ENCODE measurements around the gene IL11.

Gene IL11

DNA sequence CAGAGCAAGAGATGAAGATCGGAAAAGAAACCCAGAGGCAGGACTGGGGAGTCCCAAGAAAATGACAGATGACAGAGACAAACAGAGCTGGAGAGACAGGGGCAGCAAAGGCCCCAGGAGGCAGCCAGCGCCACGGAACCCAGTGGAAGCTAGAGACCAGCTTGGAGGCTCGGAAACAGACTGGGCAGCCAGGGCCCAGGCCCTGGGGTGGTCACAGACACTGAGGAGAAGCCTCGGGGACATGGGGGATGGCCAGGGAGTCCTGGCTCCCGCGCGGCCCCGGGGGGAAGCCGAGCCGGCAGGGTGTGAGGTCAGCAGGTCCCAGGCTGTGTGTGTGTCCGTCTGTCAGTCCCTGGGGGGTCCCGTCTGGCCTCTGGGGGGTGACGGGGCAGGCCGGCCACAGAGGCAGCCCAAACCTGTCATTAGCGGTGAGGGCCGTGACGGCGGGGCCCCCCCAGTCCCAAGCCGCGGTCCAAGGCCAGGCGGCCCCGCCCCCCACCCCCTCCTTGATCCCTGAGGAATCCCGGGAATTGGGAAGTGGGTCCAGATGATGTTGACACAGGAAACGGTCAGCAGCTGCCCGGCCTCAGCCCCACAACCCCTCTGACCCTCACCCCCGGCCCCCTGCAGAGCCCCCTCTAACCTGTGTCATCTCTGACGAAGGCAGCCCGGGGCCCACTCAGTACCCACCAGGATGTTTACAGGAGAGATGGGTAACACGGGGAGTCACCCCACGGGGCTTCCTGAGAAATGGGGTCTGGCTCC lies 3.9 kb upstream of the IL11 start:
- Histone ChIP-seq H3K4me2 (ENCODE audit: insufficient read depth, low read length) (no peak overlapping the region), H3K4me3 (ENCODE audit: low read depth in 1 of 2, low read length in 2 of 2) (no peak overlapping the region), H3K9ac (ENCODE audit: low read depth, low read length) (no peak overlapping the region), H4K20me1 (ENCODE audit: insufficient read depth, low read length) (peaks cover 2% of the 10 kb centered on the region; the same call in 1 of the 2 replicates), H3K27me3 (ENCODE audit: insufficient read depth, low read length, poor library complexity) (no peaks in the 10 kb centered on the region), H3K36me3 (ENCODE audit: insufficient read depth, low read length) (no peaks in the 10 kb centered on the region), H3K27ac (ENCODE audit: low read length) (no peak overlapping the region), H3K79me2 (ENCODE audit: insufficient read depth, low read length) (no peaks in the 10 kb centered on the region), H2AFZ (ENCODE audit: low read depth, low read length) (no peak overlapping the region), H3K4me1 (ENCODE audit: insufficient read depth, low read length) (no peaks in the 10 kb centered on the region), H3K9me3 (ENCODE audit: insufficient read depth, low read length, severe bottlenecking) (no peaks in the 10 kb centered on the region)
- ATAC-seq (ENCODE audit: insufficient read depth, low read depth) = no peak
- TF ChIP-seq, protein P1, sequence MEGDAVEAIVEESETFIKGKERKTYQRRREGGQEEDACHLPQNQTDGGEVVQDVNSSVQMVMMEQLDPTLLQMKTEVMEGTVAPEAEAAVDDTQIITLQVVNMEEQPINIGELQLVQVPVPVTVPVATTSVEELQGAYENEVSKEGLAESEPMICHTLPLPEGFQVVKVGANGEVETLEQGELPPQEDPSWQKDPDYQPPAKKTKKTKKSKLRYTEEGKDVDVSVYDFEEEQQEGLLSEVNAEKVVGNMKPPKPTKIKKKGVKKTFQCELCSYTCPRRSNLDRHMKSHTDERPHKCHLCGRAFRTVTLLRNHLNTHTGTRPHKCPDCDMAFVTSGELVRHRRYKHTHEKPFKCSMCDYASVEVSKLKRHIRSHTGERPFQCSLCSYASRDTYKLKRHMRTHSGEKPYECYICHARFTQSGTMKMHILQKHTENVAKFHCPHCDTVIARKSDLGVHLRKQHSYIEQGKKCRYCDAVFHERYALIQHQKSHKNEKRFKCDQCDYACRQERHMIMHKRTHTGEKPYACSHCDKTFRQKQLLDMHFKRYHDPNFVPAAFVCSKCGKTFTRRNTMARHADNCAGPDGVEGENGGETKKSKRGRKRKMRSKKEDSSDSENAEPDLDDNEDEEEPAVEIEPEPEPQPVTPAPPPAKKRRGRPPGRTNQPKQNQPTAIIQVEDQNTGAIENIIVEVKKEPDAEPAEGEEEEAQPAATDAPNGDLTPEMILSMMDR (IDR thresholded peaks at IDR 0.05; ENCODE audit: borderline replicate concordance, extremely low read depth, low read length, poor library complexity, severe bottlenecking) = no peak
- no peak for TF ChIP-seq EZH2 (IDR thresholded peaks at IDR 0.05; ENCODE audit: borderline replicate concordance, low read depth, low read length, severe bottlenecking)
- DNase-seq = no peak

DNA sequence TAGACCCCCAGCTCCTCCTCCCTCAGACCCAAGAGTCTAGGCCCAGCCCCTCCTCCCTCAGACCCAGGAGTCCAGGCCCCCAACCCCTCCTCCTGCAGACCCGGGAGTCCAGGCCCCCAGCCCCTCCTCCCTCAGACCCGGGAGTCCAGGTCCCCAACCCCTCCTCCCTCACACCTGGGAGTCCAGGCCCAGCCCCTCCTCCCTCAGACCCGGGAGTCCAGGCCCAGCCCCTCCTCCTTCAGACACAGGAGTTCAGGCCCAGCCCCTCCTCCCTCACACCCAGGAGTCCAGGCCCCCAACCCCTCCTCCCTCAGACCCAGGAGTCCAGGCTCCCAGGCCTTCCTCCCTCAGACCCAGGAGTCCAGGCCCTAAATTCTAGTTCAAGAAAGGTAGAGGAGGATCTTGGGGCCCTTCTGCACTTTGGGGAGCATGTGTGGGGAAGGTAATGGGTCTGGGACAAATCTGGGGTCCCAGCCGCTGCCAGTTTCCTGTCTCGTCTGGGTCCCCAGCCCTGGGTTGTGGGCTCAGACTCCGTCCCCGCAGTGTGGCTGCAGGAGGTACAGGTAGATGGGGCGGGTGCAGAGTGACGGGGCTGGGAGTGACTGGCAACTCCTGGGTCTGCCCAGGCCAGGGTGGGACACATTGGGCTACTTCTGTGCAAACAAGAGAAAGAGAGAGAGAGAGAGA lies 3.2 kb upstream of the IL11 start:
- H3K9ac ChIP-seq (ENCODE audit: low read depth, low read length) = no peak overlapping the region
- no peak for ATAC-seq (ENCODE audit: insufficient read depth, low read depth)
- no peak overlapping the region for H3K4me3 ChIP-seq (ENCODE audit: low read depth in 1 of 2, low read length in 2 of 2)

DNA sequence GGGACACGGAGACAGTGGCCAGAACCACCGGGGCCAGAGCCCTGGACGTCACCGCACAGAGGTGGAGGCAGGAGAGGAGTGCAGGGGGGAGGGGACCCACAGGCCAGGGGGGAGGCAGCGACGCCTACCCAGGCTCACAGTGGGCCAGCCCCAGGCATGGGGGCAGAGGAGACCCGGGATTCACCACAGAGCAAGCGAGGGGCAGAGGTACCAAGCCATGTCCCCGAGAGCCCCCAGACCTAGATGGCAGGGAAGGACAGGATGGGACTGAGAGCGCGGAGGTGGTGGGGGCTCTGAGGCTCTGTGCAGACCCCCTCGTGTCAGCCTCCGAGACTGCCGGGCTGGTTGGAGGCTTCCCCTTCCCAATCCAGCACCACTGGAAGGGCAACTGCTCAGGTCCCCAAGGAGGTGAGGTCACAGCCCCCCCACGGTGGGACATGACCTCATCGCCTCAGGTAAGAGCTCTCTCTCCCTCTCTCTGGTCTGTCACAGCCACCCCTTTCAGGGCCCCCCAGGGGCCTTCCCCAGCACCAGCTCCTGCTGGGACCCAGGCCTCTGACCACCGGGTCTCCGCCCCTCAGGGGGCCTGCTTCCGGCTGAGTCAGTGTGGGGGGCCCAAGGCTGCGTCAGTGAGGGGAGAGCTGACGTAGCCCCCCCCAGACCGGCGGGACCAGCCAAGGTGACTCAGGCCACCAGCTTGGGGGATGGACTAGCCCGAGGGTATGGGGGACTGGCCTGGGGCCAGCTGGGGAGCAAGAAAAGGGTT lies 2.2 kb upstream of the IL11 start:
- Histone ChIP-seq H3K9me3 (ENCODE audit: insufficient read depth, low read length, severe bottlenecking) (no peaks in the 10 kb centered on the region), H3K27me3 (ENCODE audit: insufficient read depth, low read length, poor library complexity) (no peaks in the 10 kb centered on the region), H4K20me1 (ENCODE audit: insufficient read depth, low read length) (0 out of 2 replicates have a peak, but pooled peaks cover 2% of the 10 kb centered on the region), H3K4me2 (ENCODE audit: insufficient read depth, low read length) (no peak overlapping the region), H2AFZ (ENCODE audit: low read depth, low read length) (no peak overlapping the region), H3K9ac (ENCODE audit: low read depth, low read length) (no peak overlapping the region), H3K27ac (ENCODE audit: low read length) (no peak overlapping the region), H3K4me3 (ENCODE audit: low read depth in 1 of 2, low read length in 2 of 2) (no peak overlapping the region), H3K79me2 (ENCODE audit: insufficient read depth, low read length) (no peaks in the 10 kb centered on the region), H3K4me1 (ENCODE audit: insufficient read depth, low read length) (no peaks in the 10 kb centered on the region), H3K36me3 (ENCODE audit: insufficient read depth, low read length) (no peaks in the 10 kb centered on the region)
- ATAC-seq (ENCODE audit: insufficient read depth, low read depth) (no peak), DNase-seq (no peak)
- TF ChIP-seq EZH2 (IDR thresholded peaks at IDR 0.05; ENCODE audit: borderline replicate concordance, low read depth, low read length, severe bottlenecking) = no peak
- TF ChIP-seq, protein P1 (IDR thresholded peaks at IDR 0.05; ENCODE audit: borderline replicate concordance, extremely low read depth, low read length, poor library complexity, severe bottlenecking) = no peak

More for the DNA sequence above, 3.2 kb upstream of the IL11 start:
- H2AFZ ChIP-seq (ENCODE audit: low read depth, low read length) = no peak overlapping the region
- TF ChIP-seq, protein P1 (IDR thresholded peaks at IDR 0.05; ENCODE audit: borderline replicate concordance, extremely low read depth, low read length, poor library complexity, severe bottlenecking) = no peak
- no peak for TF ChIP-seq EZH2 (IDR thresholded peaks at IDR 0.05; ENCODE audit: borderline replicate concordance, low read depth, low read length, severe bottlenecking)
- H3K36me3 ChIP-seq (ENCODE audit: insufficient read depth, low read length) = no peaks in the 10 kb centered on the region
- no peaks in the 10 kb centered on the region for H3K27me3 ChIP-seq (ENCODE audit: insufficient read depth, low read length, poor library complexity)
- H3K9me3 ChIP-seq (ENCODE audit: insufficient read depth, low read length, severe bottlenecking) = no peaks in the 10 kb centered on the region
- no peaks in the 10 kb centered on the region for H3K4me1 ChIP-seq (ENCODE audit: insufficient read depth, low read length)
- 0 out of 2 replicates have a peak, but pooled peaks cover 2% of the 10 kb centered on the region for H4K20me1 ChIP-seq (ENCODE audit: insufficient read depth, low read length)
- no peak for DNase-seq
- no peak overlapping the region for H3K4me2 ChIP-seq (ENCODE audit: insufficient read depth, low read length)
- no peaks in the 10 kb centered on the region for H3K79me2 ChIP-seq (ENCODE audit: insufficient read depth, low read length)
- no peak overlapping the region for H3K27ac ChIP-seq (ENCODE audit: low read length)
